Loucy (cell line): ENCODE data around the gene RIN3.

Experiments used
- H2AFZ ChIP-seq: fragments of 200-600 bp; sonication (generic); 2 replicates; pipeline ENCODE4 v1.6.0; 2016; ENCODE audit warnings: antibody characterized with exemption, mild to moderate bottlenecking, low read length, moderate library complexity
- H3F3A ChIP-seq: fragments of 200-600 bp; 2 replicates; pipeline ENCODE4 v1.6.0; 2016; ENCODE audit warnings: antibody characterized with exemption, low read depth, mild to moderate bottlenecking
- H3K27me3 ChIP-seq: fragments of 200-600 bp; sonication (generic); 2 replicates; pipeline ENCODE4 v1.6.1; 2014; ENCODE audit warnings: low read length, mild to moderate bottlenecking; ENCODE audit not compliant: insufficient read depth, poor library complexity, severe bottlenecking
- H3K36me3 ChIP-seq: fragments of 200-600 bp; sonication (generic); 2 replicates; pipeline ENCODE4 v1.6.1; 2016; ENCODE audit warnings: low read length; ENCODE audit not compliant: insufficient read depth
- H3K4me1 ChIP-seq: fragments of 200-600 bp; sonication (generic); 2 replicates; pipeline ENCODE4 v1.5.1; 2014; ENCODE audit warnings: low read length, mild to moderate bottlenecking; ENCODE audit not compliant: insufficient read depth, poor library complexity, severe bottlenecking
- H3K4me2 ChIP-seq: fragments of 200-600 bp; sonication (generic); 2 replicates; pipeline ENCODE4 v1.6.0; 2014; ENCODE audit warnings: antibody characterized with exemption, low read length, low read depth, mild to moderate bottlenecking; ENCODE audit not compliant: poor library complexity, severe bottlenecking
- H3K4me3 ChIP-seq: fragments of 200-600 bp; sonication (generic); 2 replicates; pipeline ENCODE4 v1.5.1; 2014; ENCODE audit warnings: low read length, mild to moderate bottlenecking, mixed read lengths; ENCODE audit not compliant: poor library complexity, severe bottlenecking
- H3K79me2 ChIP-seq: fragments of 200-600 bp; sonication (generic); 2 replicates; pipeline ENCODE4 v1.6.1; 2014; ENCODE audit warnings: low read length; ENCODE audit not compliant: insufficient read depth
- H3K9ac ChIP-seq: fragments of 200-600 bp; sonication (generic); 2 replicates; pipeline ENCODE4 v1.6.0; 2014; ENCODE audit warnings: mild to moderate bottlenecking, low read depth, low read length, moderate library complexity; ENCODE audit not compliant: poor library complexity, severe bottlenecking
- H3K9me2 ChIP-seq: fragments of 200-600 bp; sonication (generic); replicated peaks from 2 replicates; pipeline ENCODE4 v1.6.1; 2016; ENCODE audit warnings: low read depth, low read length, mixed read lengths
- H3K9me3 ChIP-seq: fragments of 200-600 bp; sonication (generic); 2 replicates; pipeline ENCODE4 v1.6.1; 2014; ENCODE audit warnings: mild to moderate bottlenecking, antibody characterized with exemption, low read length, low read depth; ENCODE audit not compliant: insufficient read depth
- H4K20me1 ChIP-seq: fragments of 200-600 bp; sonication (generic); 2 replicates; pipeline ENCODE4 v1.6.0; 2014; ENCODE audit warnings: antibody characterized with exemption, low read length, mild to moderate bottlenecking; ENCODE audit not compliant: insufficient read depth, poor library complexity, severe bottlenecking
- CTCF ChIP-seq: fragments of 200-600 bp; sonication (generic); conservative IDR thresholded peaks from 2 replicates; pipeline ENCODE4 v1.5.1; 2014; ENCODE audit warnings: mild to moderate bottlenecking, antibody characterized with exemption, low read length
- EZH2phosphoT487 ChIP-seq: fragments of 200-600 bp; IDR thresholded peaks from 2 replicates; pipeline ENCODE4 v1.6.1; 2018; ENCODE audit warnings: antibody characterized with exemption, mild to moderate bottlenecking, moderate library complexity, borderline replicate concordance

Gene RIN3

GRCh38 chr14:92546347-92547053 lies 32.9 kb downstream of the RIN3 start:
- H3K4me3 ChIP-seq, result no peak overlapping the region
- peaks cover 4% of the 10 kb centered on the region; the same call in 1 of the 2 replicates for H3K36me3 ChIP-seq
- peaks cover 17% of the 10 kb centered on the region for H4K20me1 ChIP-seq
- no peak overlapping the region for H3K9ac ChIP-seq
- H3K4me2 ChIP-seq, result no peak overlapping the region
- no peaks in the 10 kb centered on the region for H3F3A ChIP-seq
- no peak overlapping the region for H2AFZ ChIP-seq
- H3K9me3 ChIP-seq, result no peaks in the 10 kb centered on the region
- TF ChIP-seq CTCF (no peak), EZH2phosphoT487 (no peak)
- H3K4me1 ChIP-seq, result peaks cover 45% of the 10 kb centered on the region
- H3K79me2 ChIP-seq, result peaks cover 88% of the 10 kb centered on the region
- no peaks in the 10 kb centered on the region for H3K9me2 ChIP-seq
- no peaks in the 10 kb centered on the region for H3K27me3 ChIP-seq

- no peaks in the 10 kb centered on the region for H3F3A ChIP-seq
Measured at GRCh38 chr14:92549105-92549858, 35.7 kb downstream of the RIN3 start.

GRCh38 chr14:92549859-92550230 lies 36.3 kb downstream of the RIN3 start:
- peaks cover 39% of the 10 kb centered on the region for H3K4me1 ChIP-seq
- no peak overlapping the region for H3K9ac ChIP-seq
- TF ChIP-seq CTCF (no peak), EZH2phosphoT487 (no peak)
- no peaks in the 10 kb centered on the region for H3K9me3 ChIP-seq
- H4K20me1 ChIP-seq, result peaks cover 29% of the 10 kb centered on the region
- H3K36me3 ChIP-seq, result peaks cover 4% of the 10 kb centered on the region; the same call in 1 of the 2 replicates
- no peak overlapping the region for H3K4me3 ChIP-seq
- H2AFZ ChIP-seq, result no peak overlapping the region
- H3K27me3 ChIP-seq, result no peaks in the 10 kb centered on the region
- H3K9me2 ChIP-seq, result no peaks in the 10 kb centered on the region
- peak overlapping the region; percentile 7 for H3K4me2 ChIP-seq
- peaks cover 86% of the 10 kb centered on the region for H3K79me2 ChIP-seq
- H3F3A ChIP-seq, result no peaks in the 10 kb centered on the region

More at GRCh38 chr14:92549105-92549858, 35.7 kb downstream of the RIN3 start:
- peaks cover 29% of the 10 kb centered on the region for H4K20me1 ChIP-seq
- H3K4me2 ChIP-seq, result peak overlapping the region; percentile 7
- no peak overlapping the region for H3K4me3 ChIP-seq
- H3K9me2 ChIP-seq, result no peaks in the 10 kb centered on the region
- H2AFZ ChIP-seq, result no peak overlapping the region
- H3K9me3 ChIP-seq, result no peaks in the 10 kb centered on the region
- no peak for TF ChIP-seq EZH2phosphoT487
- TF ChIP-seq CTCF, result no peak
- H3K9ac ChIP-seq, result no peak overlapping the region
- peaks cover 90% of the 10 kb centered on the region for H3K79me2 ChIP-seq
- no peaks in the 10 kb centered on the region for H3K27me3 ChIP-seq
- peaks cover 39% of the 10 kb centered on the region for H3K4me1 ChIP-seq
- H3K36me3 ChIP-seq, result peaks cover 4% of the 10 kb centered on the region; the same call in 1 of the 2 replicates
